Type B pancreatic cell (in vitro differentiated cells): ENCODE results near the gene HPN. TPM values are rescaled to one million over a fixed set of nuclear protein-coding genes. Genes with fewer than 3 reads are reported as not detected.

Experiments used
- DNase-seq: peaks from one replicate; pipeline ENCODE4 v3.0.0; 2021; ENCODE audit warnings: mixed read lengths; ENCODE audit not compliant: unreplicated experiment; ENCODE audit errors: extremely low spot score
- H3K27ac Mint-ChIP-seq: 2 replicates; pipeline ENCODE4 v1.8.0; 2021; ENCODE audit warnings: mild to moderate bottlenecking, mixed read lengths
- H3K27me3 Mint-ChIP-seq: 2 replicates; pipeline ENCODE4 v1.8.0; 2021; ENCODE audit warnings: mixed read lengths
- H3K36me3 Mint-ChIP-seq: 2 replicates; pipeline ENCODE4 v1.8.0; 2021; ENCODE audit warnings: mixed read lengths
- H3K4me1 Mint-ChIP-seq: one replicate; pipeline ENCODE4 v1.8.0; 2021; ENCODE audit warnings: mixed read lengths; ENCODE audit not compliant: unreplicated experiment
- H3K4me3 Mint-ChIP-seq: 2 replicates; pipeline ENCODE4 v1.8.0; 2021; ENCODE audit warnings: mild to moderate bottlenecking, mixed read lengths
- H3K9me3 Mint-ChIP-seq: 2 replicates; pipeline ENCODE4 v1.8.0; 2021; ENCODE audit warnings: mixed read lengths
- CTCF ChIP-seq: fragments of 200-600 bp; sonication (generic); conservative IDR thresholded peaks from 2 replicates; pipeline ENCODE4 v1.5.0; 2021; ENCODE audit warnings: antibody characterized with exemption, mild to moderate bottlenecking
- total RNA-seq: library from RNA; stranded (reverse); gene quantifications from 2 replicates; pipeline ENCODE4 v1.2.1, GENCODE V29; 2021; ENCODE audit warnings: low replicate concordance

The HPN gene
- total RNA-seq, 1 donor from 2014 or later = 15.1 TPM

GRCh38 chr19:35075202-35076025 lies 33.9 kb downstream of the HPN start:
- no peaks in the 10 kb centered on the region for H3K36me3 Mint-ChIP-seq
- no peak for TF ChIP-seq CTCF
- no peak for DNase-seq
- H3K27me3 Mint-ChIP-seq = peaks cover 6% of the 10 kb centered on the region
- H3K4me1 Mint-ChIP-seq = no peaks in the 10 kb centered on the region
- no peak overlapping the region for H3K27ac Mint-ChIP-seq
- H3K9me3 Mint-ChIP-seq = no peaks in the 10 kb centered on the region
- H3K4me3 Mint-ChIP-seq = no peak overlapping the region

GRCh38 chr19:35076026-35076370 lies 34.5 kb downstream of the HPN start:
- H3K9me3 Mint-ChIP-seq = no peaks in the 10 kb centered on the region
- no peaks in the 10 kb centered on the region for H3K36me3 Mint-ChIP-seq
- H3K27ac Mint-ChIP-seq = no peak overlapping the region
- no peak overlapping the region for H3K4me3 Mint-ChIP-seq
- no peaks in the 10 kb centered on the region for H3K4me1 Mint-ChIP-seq
- no peak for DNase-seq
- peaks cover 6% of the 10 kb centered on the region for H3K27me3 Mint-ChIP-seq
- no peak for TF ChIP-seq CTCF

- peaks cover 6% of the 10 kb centered on the region for H3K27me3 Mint-ChIP-seq
- no peaks in the 10 kb centered on the region for H3K4me1 Mint-ChIP-seq
- no peaks in the 10 kb centered on the region for H3K36me3 Mint-ChIP-seq
- no peak overlapping the region for H3K4me3 Mint-ChIP-seq
- no peak for TF ChIP-seq CTCF
- H3K9me3 Mint-ChIP-seq = no peaks in the 10 kb centered on the region
- no peak overlapping the region for H3K27ac Mint-ChIP-seq
- DNase-seq = no peak
Measured at GRCh38 chr19:35076657-35077056, 35.1 kb downstream of the HPN start.

- Mint-ChIP-seq H3K9me3 (no peaks in the 10 kb centered on the region), H3K4me3 (no peak overlapping the region), H3K4me1 (no peaks in the 10 kb centered on the region), H3K27ac (no peak overlapping the region), H3K27me3 (peaks cover 6% of the 10 kb centered on the region), H3K36me3 (no peaks in the 10 kb centered on the region)
- TF ChIP-seq CTCF = no peak
- no peak for DNase-seq
Measured at GRCh38 chr19:35077411-35078223, 36.1 kb downstream of the HPN start.

GRCh38 chr19:35079826-35080225 lies 38.3 kb downstream of the HPN start:
- no peak for DNase-seq
- Mint-ChIP-seq H3K4me3 (no peak overlapping the region), H3K36me3 (no peaks in the 10 kb centered on the region), H3K9me3 (no peaks in the 10 kb centered on the region), H3K4me1 (no peaks in the 10 kb centered on the region), H3K27ac (no peak overlapping the region), H3K27me3 (peaks cover 6% of the 10 kb centered on the region)
- TF ChIP-seq CTCF = no peak
